Activated CD4-positive, CD25-positive, alpha-beta regulatory T cell treated with anti-CD3 and anti-CD28 coated beads, Interleukin-2, amount 50 U/mL, for 16 hours (primary cell): Measurements from ENCODE around the gene PCAT6.

Source experiments
- DNase-seq: peaks from one replicate; pipeline ENCODE4 v3.0.0-alpha.2; 2020; ENCODE audit warnings: low read depth, low spot score

Gene PCAT6

GRCh38 chr1:202848191-202848542 lies 37.4 kb downstream of the PCAT6 start:
- no peak for DNase-seq

GRCh38 chr1:202850593-202851362 lies 40.0 kb downstream of the PCAT6 start:
- no peak for DNase-seq

GRCh38 chr1:202852163-202852904 lies 41.6 kb downstream of the PCAT6 start:
- DNase-seq, result no peak

GRCh38 chr1:202854787-202855186 lies 44.0 kb downstream of the PCAT6 start:
- no peak for DNase-seq

GRCh38 chr1:202856014-202856413 lies 45.3 kb downstream of the PCAT6 start:
- no peak for DNase-seq

- DNase-seq, result no peak
Measured at GRCh38 chr1:202857136-202857610, 46.4 kb downstream of the PCAT6 start.

- DNase-seq, result no peak
Measured at GRCh38 chr1:202858331-202858730, 47.6 kb downstream of the PCAT6 start.

- no peak for DNase-seq
Measured at GRCh38 chr1:202858789-202859414, 48.1 kb downstream of the PCAT6 start.

- DNase-seq, result no peak
Measured at GRCh38 chr1:202860744-202861419, 50.1 kb downstream of the PCAT6 start.
